H9 (cell line): ENCODE measurements around the gene EPHA4. TPM values are rescaled to one million over a fixed set of nuclear protein-coding genes. Genes with fewer than 3 reads are reported as not detected.

Experiments used
- DNase-seq: peaks from one replicate; pipeline ENCODE4 v3.0.0-alpha.2; 2017
- H2AFZ ChIP-seq: one replicate; pipeline ENCODE4 v1.6.1; 2013; ENCODE audit warnings: mild to moderate bottlenecking, low read length, control low read depth, moderate library complexity
- H2AK5ac ChIP-seq: 2 replicates; pipeline ENCODE4 v1.6.1; 2013; ENCODE audit warnings: low read length, control low read depth, mixed read lengths; ENCODE audit not compliant: insufficient read length
- H2BK120ac ChIP-seq: one replicate; pipeline ENCODE4 v1.6.1; 2013; ENCODE audit warnings: low read depth, mild to moderate bottlenecking, low read length, control low read depth, inconsistent platforms; ENCODE audit not compliant: poor library complexity, severe bottlenecking
- H2BK12ac ChIP-seq: 2 replicates; pipeline ENCODE4 v1.6.1; 2013; ENCODE audit warnings: low read length, control low read depth, mixed read lengths, low read depth; ENCODE audit not compliant: insufficient read length
- H2BK15ac ChIP-seq: 2 replicates; pipeline ENCODE4 v1.6.1; 2013; ENCODE audit warnings: low read depth, low read length, control low read depth
- H2BK20ac ChIP-seq: one replicate; pipeline ENCODE4 v1.6.1; 2013; ENCODE audit warnings: low read depth, mild to moderate bottlenecking, low read length, control low read depth, inconsistent platforms; ENCODE audit not compliant: poor library complexity, severe bottlenecking
- H2BK5ac ChIP-seq: 2 replicates; pipeline ENCODE4 v1.6.1; 2013; ENCODE audit warnings: low read length, control low read depth, mixed read lengths; ENCODE audit not compliant: insufficient read length
- H3K14ac ChIP-seq: 2 replicates; pipeline ENCODE4 v1.6.1; 2013; ENCODE audit warnings: low read length, control low read depth; ENCODE audit not compliant: insufficient read depth
- H3K18ac ChIP-seq: 2 replicates; pipeline ENCODE4 v1.6.1; 2013; ENCODE audit warnings: low read depth, mild to moderate bottlenecking, mixed read lengths, low read length, control low read depth; ENCODE audit not compliant: insufficient read length
- H3K23ac ChIP-seq: 2 replicates; pipeline ENCODE4 v1.6.1; 2013; ENCODE audit warnings: low read length, control low read depth, mixed read lengths, low read depth; ENCODE audit not compliant: insufficient read length
- H3K23me2 ChIP-seq: 2 replicates; pipeline ENCODE4 v1.6.1; 2013; ENCODE audit warnings: low read depth, mild to moderate bottlenecking, mixed read lengths, low read length, control low read depth; ENCODE audit not compliant: insufficient read length, poor library complexity, severe bottlenecking
- H3K27ac ChIP-seq: 2 replicates; pipeline ENCODE4 v1.5.1; 2013; ENCODE audit warnings: low read length, control low read depth, mixed read lengths, low read depth; ENCODE audit not compliant: insufficient read length
- H3K27me3 ChIP-seq: 2 replicates; pipeline ENCODE4 v1.6.1; 2013; ENCODE audit warnings: low read length, control low read depth, inconsistent platforms; ENCODE audit not compliant: insufficient read depth
- H3K4ac ChIP-seq: 2 replicates; pipeline ENCODE4 v1.6.1; 2013; ENCODE audit warnings: low read depth, mild to moderate bottlenecking, control low read depth, inconsistent platforms, low read length, moderate library complexity
- H3K4me1 ChIP-seq: 2 replicates; pipeline ENCODE4 v1.6.1; 2013; ENCODE audit warnings: low read length, control low read depth, inconsistent platforms; ENCODE audit not compliant: insufficient read depth
- H3K4me2 ChIP-seq: 2 replicates; pipeline ENCODE4 v1.6.1; 2013; ENCODE audit warnings: low read length, control low read depth, mixed read lengths; ENCODE audit not compliant: insufficient read length, insufficient read depth
- H3K56ac ChIP-seq: 2 replicates; pipeline ENCODE4 v1.6.1; 2013; ENCODE audit warnings: low read depth, mild to moderate bottlenecking, mixed read lengths, low read length, control low read depth; ENCODE audit not compliant: insufficient read length
- H3K79me1 ChIP-seq: 2 replicates; pipeline ENCODE4 v1.6.1; 2013; ENCODE audit warnings: low read depth, mild to moderate bottlenecking, moderate library complexity, low read length, control low read depth, inconsistent platforms; ENCODE audit not compliant: insufficient read depth, poor library complexity, severe bottlenecking
- H3K79me2 ChIP-seq: 2 replicates; pipeline ENCODE4 v1.6.1; 2013; ENCODE audit warnings: low read length, control low read depth, inconsistent platforms; ENCODE audit not compliant: insufficient read depth
- H3K9ac ChIP-seq: 2 replicates; pipeline ENCODE4 v1.6.1; 2013; ENCODE audit warnings: low read length, control low read depth, mixed read lengths; ENCODE audit not compliant: insufficient read length; ENCODE audit errors: extremely low read depth
- H3K9me3 ChIP-seq: one replicate; pipeline ENCODE4 v1.6.1; 2013; ENCODE audit warnings: low read depth, low read length, inconsistent platforms; ENCODE audit not compliant: control insufficient read depth
- H3T11ph ChIP-seq: one replicate; pipeline ENCODE4 v1.6.1; 2013; ENCODE audit warnings: mild to moderate bottlenecking, low read length, control low read depth, inconsistent platforms
- H4K20me1 ChIP-seq: one replicate; pipeline ENCODE4 v1.6.1; 2013; ENCODE audit not compliant: control insufficient read depth, insufficient read length, insufficient read depth
- H4K5ac ChIP-seq: 2 replicates; pipeline ENCODE4 v1.6.1; 2013; ENCODE audit warnings: low read depth, mild to moderate bottlenecking, mixed read lengths, low read length, control low read depth; ENCODE audit not compliant: insufficient read length
- H4K8ac ChIP-seq: replicated peaks from 2 replicates; pipeline ENCODE4 v1.6.1; 2013; ENCODE audit warnings: low read length, control low read depth, mixed read lengths, low read depth; ENCODE audit not compliant: insufficient read length
- H4K91ac ChIP-seq: 2 replicates; pipeline ENCODE4 v1.6.1; 2013; ENCODE audit warnings: low read depth, mild to moderate bottlenecking, moderate library complexity, mixed read lengths, low read length, control low read depth; ENCODE audit not compliant: insufficient read length
- H3K27ac Mint-ChIP-seq, 3 experiments: 2 replicates in 2 of 3; 3 replicates in 1 of 3; pipeline ENCODE4 v1.8.0; 2020 to 2021; ENCODE audit warnings: mixed read lengths in 3 of 3, mild to moderate bottlenecking in 1 of 3, moderate library complexity in 1 of 3
- H3K27me3 Mint-ChIP-seq: 2 replicates; pipeline ENCODE4 v1.8.0; 2021; ENCODE audit warnings: low read depth, mild to moderate bottlenecking, moderate library complexity, mixed read lengths
- H3K36me3 Mint-ChIP-seq, 3 experiments: 2 replicates in 2 of 3; 3 replicates in 1 of 3; pipeline ENCODE4 v1.8.0; 2020 to 2021; ENCODE audit warnings: low read depth in 3 of 3, mixed read lengths in 3 of 3; ENCODE audit not compliant: insufficient read depth in 1 of 3
- H3K4me1 Mint-ChIP-seq, 2 experiments: 2 replicates each; pipeline ENCODE4 v1.8.0; 2020; ENCODE audit warnings: mixed read lengths in 2 of 2
- H3K4me3 Mint-ChIP-seq, 2 experiments: 2 replicates in 1 of 2; 3 replicates in 1 of 2; pipeline ENCODE4 v1.8.0; 2020 to 2021; ENCODE audit warnings: mild to moderate bottlenecking in 2 of 2, mixed read lengths in 2 of 2, moderate library complexity in 1 of 2
- H3K9me3 Mint-ChIP-seq, 2 experiments: 2 replicates in 1 of 2; 3 replicates in 1 of 2; pipeline ENCODE4 v1.8.0; 2020; ENCODE audit warnings: mild to moderate bottlenecking in 2 of 2, mixed read lengths in 2 of 2, moderate library complexity in 1 of 2
- CTCF ChIP-seq: fragments of 200-600 bp; sonication (generic); conservative IDR thresholded peaks from 3 replicates; pipeline ENCODE4 v1.8.0; 2021; ENCODE audit warnings: antibody characterized with exemption, mild to moderate bottlenecking
- WGBS: extraction: QIAGEN DNeasy Blood & Tissue Kit; methylation state at CpG from one replicate; pipeline ENCODE4 v1.1.7; 2013; ENCODE audit warnings: missing lambda C conversion rate, low lambda C conversion rate, mixed read lengths; ENCODE audit not compliant: insufficient read length; ENCODE audit errors: extremely low coverage; 5-methylcytosine and 5-hydroxymethylcytosine counted together
- total RNA-seq: library from RNA; stranded (reverse); gene quantifications from 2 replicates; pipeline ENCODE4 v1.2.1, GENCODE V29; 2021

EPHA4 gene
- total RNA-seq, 1 experiment from 2014 or later, result 25.1 TPM

GRCh38 chr2:221518935-221519625 is 53.0 kb downstream of the EPHA4 start:
- no peak overlapping the region for H3K27ac Mint-ChIP-seq
- no peak overlapping the region for H3K4ac ChIP-seq
- no peaks in the 10 kb centered on the region for H3K27me3 ChIP-seq
- H2BK20ac ChIP-seq, result no peak overlapping the region
- no peak overlapping the region for H2BK12ac ChIP-seq
- H2BK15ac ChIP-seq, result no peak overlapping the region
- no peaks in the 10 kb centered on the region; the same call in 1 of the 2 replicates for H3K4me1 ChIP-seq
- H4K20me1 ChIP-seq, result no peaks in the 10 kb centered on the region
- no peak for TF ChIP-seq CTCF
- H3K36me3 Mint-ChIP-seq, result no peaks in the 10 kb centered on the region
- H2AFZ ChIP-seq, result no peak overlapping the region
- H3K18ac ChIP-seq, result no peak overlapping the region
- DNase-seq, result no peak
- no peak overlapping the region for H3K56ac ChIP-seq
- H3K9me3 ChIP-seq, result no peaks in the 10 kb centered on the region
- H3K4me3 Mint-ChIP-seq, result no peak overlapping the region
- H3K23ac ChIP-seq, result no peak overlapping the region
- no peak overlapping the region for H3K14ac ChIP-seq
- H3K9me3 Mint-ChIP-seq, result no peaks in the 10 kb centered on the region
- no peak overlapping the region for H3K9ac ChIP-seq
- no peak overlapping the region for H4K8ac ChIP-seq
- WGBS, result no CpG with 5 or more reads among the region's 7 CpGs
- no peak overlapping the region for H2AK5ac ChIP-seq
- no peak overlapping the region for H4K91ac ChIP-seq
- H3K27ac ChIP-seq, result no peak overlapping the region
- H2BK5ac ChIP-seq, result no peak overlapping the region
- H3T11ph ChIP-seq, result no peak overlapping the region
- H3K79me2 ChIP-seq, result no peaks in the 10 kb centered on the region
- H3K4me2 ChIP-seq, result no peak overlapping the region
- no peaks in the 10 kb centered on the region for H3K79me1 ChIP-seq
- no peak overlapping the region for H4K5ac ChIP-seq
- no peak overlapping the region for H2BK120ac ChIP-seq
- H3K27me3 Mint-ChIP-seq, result no peaks in the 10 kb centered on the region
- H3K23me2 ChIP-seq, result no peaks in the 10 kb centered on the region
- H3K4me1 Mint-ChIP-seq, result peaks cover 17 to 28% of the 10 kb centered on the region in 2 experiments
